IPS-20b (cell line): ENCODE data around the gene MYL6B.
A peak's percentile ranks its signal among the peaks of the same experiment; 100 is the strongest.
"Not testable (repeated sequence)": the region's sequence is repeated elsewhere in the genome, so short reads cannot be mapped to it uniquely, and the experiment has no call there.

Source experiments
- H3K27ac ChIP-seq: one replicate; pipeline ENCODE4 v1.5.1; 2013; ENCODE audit warnings: low read length
- H3K27me3 ChIP-seq: 2 replicates; pipeline ENCODE4 v1.6.1; 2013; ENCODE audit warnings: mild to moderate bottlenecking, low read length, inconsistent platforms; ENCODE audit not compliant: insufficient read depth
- H3K36me3 ChIP-seq: 2 replicates; pipeline ENCODE4 v1.6.1; 2013; ENCODE audit warnings: low read depth, mild to moderate bottlenecking, inconsistent platforms, low read length, moderate library complexity; ENCODE audit not compliant: insufficient read depth
- H3K4me1 ChIP-seq: 2 replicates; pipeline ENCODE4 v1.6.1; 2013; ENCODE audit warnings: mild to moderate bottlenecking, control low read depth, inconsistent platforms, low read length, moderate library complexity; ENCODE audit not compliant: insufficient read depth
- H3K4me3 ChIP-seq: 2 replicates; pipeline ENCODE4 v1.5.1; 2013; ENCODE audit warnings: mild to moderate bottlenecking, low read length, inconsistent platforms
- H3K9ac ChIP-seq: 2 replicates; pipeline ENCODE4 v1.6.1; 2013; ENCODE audit warnings: low read depth, mild to moderate bottlenecking, inconsistent platforms, low read length, moderate library complexity
- H3K9me3 ChIP-seq: 2 replicates; pipeline ENCODE4 v1.6.1; 2013; ENCODE audit warnings: mild to moderate bottlenecking, low read depth, low read length, inconsistent platforms; ENCODE audit not compliant: insufficient read depth

The MYL6B gene

GRCh38 chr12:56156464-56157200, 4.2 kb downstream of the MYL6B start:
- H3K27ac ChIP-seq = peak overlapping the region; percentile 95
- peak overlapping the region; percentile 74; the same call in 1 of the 2 replicates for H3K4me3 ChIP-seq
- H3K27me3 ChIP-seq, H3K9me3 ChIP-seq: not testable (repeated sequence)
- peaks cover 22% of the 10 kb centered on the region for H3K4me1 ChIP-seq
- H3K36me3 ChIP-seq = peaks cover 45% of the 10 kb centered on the region
- peak overlapping the region; percentile 93; the same call in 1 of the 2 replicates for H3K9ac ChIP-seq

- Histone ChIP-seq H3K9me3 (no peaks in the 10 kb centered on the region), H3K4me3 (peak overlapping the region; percentile 74), H3K4me1 (peaks cover 23% of the 10 kb centered on the region), H3K9ac (peak overlapping the region; percentile 93), H3K36me3 (peaks cover 53% of the 10 kb centered on the region), H3K27me3 (no peaks in the 10 kb centered on the region), H3K27ac (peak overlapping the region; percentile 95)
Observed at GRCh38 chr12:56157201-56158028, 5.0 kb downstream of the MYL6B start.

GRCh38 chr12:56158029-56158925, 5.9 kb downstream of the MYL6B start, which contains the start of gene MYL6:
TSS of gene MYL6 (plus strand) at chr12:56158359. CDS start at chr12:56158402, 43 bp downstream.
- peak within 1 kb of the TSS; percentile 86 for H3K4me3 ChIP-seq
- H3K9ac ChIP-seq = peak within 1 kb of the TSS; percentile 99
- no peaks in the 10 kb centered on the region for H3K27me3 ChIP-seq
- peaks cover 23% of the 10 kb centered on the region for H3K4me1 ChIP-seq
- peaks cover 61% of the 10 kb centered on the region for H3K36me3 ChIP-seq
- peak within 1 kb of the TSS; percentile 95 for H3K27ac ChIP-seq
- no peaks in the 10 kb centered on the region for H3K9me3 ChIP-seq

GRCh38 chr12:56158926-56159461, 6.6 kb downstream of the MYL6B start:
- H3K9me3 ChIP-seq = no peaks in the 10 kb centered on the region
- no peaks in the 10 kb centered on the region for H3K27me3 ChIP-seq
- H3K9ac ChIP-seq = peak overlapping the region; percentile 99
- peak overlapping the region; percentile 95 for H3K27ac ChIP-seq
- peaks cover 68% of the 10 kb centered on the region for H3K36me3 ChIP-seq
- H3K4me1 ChIP-seq = peaks cover 23% of the 10 kb centered on the region
- H3K4me3 ChIP-seq = peak overlapping the region; percentile 86

- peaks cover 23% of the 10 kb centered on the region for H3K4me1 ChIP-seq
- H3K9me3 ChIP-seq = no peaks in the 10 kb centered on the region
- H3K27ac ChIP-seq = peak overlapping the region; percentile 95
- peak overlapping the region; percentile 86 for H3K4me3 ChIP-seq
- peak overlapping the region; percentile 99 for H3K9ac ChIP-seq
- no peaks in the 10 kb centered on the region for H3K27me3 ChIP-seq
- peaks cover 68% of the 10 kb centered on the region for H3K36me3 ChIP-seq
Observed at GRCh38 chr12:56159482-56160192, 7.2 kb downstream of the MYL6B start.

GRCh38 chr12:56160193-56160763, 7.9 kb downstream of the MYL6B start:
- H3K27ac ChIP-seq = peak overlapping the region; percentile 95

GRCh38 chr12:56160894-56161689, 8.7 kb downstream of the MYL6B start:
- peaks cover 70% of the 10 kb centered on the region for H3K36me3 ChIP-seq
- peaks cover 23% of the 10 kb centered on the region for H3K4me1 ChIP-seq
- H3K9ac ChIP-seq = peak overlapping the region; percentile 99
- peak overlapping the region; percentile 86 for H3K4me3 ChIP-seq
- no peak overlapping the region for H3K27ac ChIP-seq
- H3K27me3 ChIP-seq = no peaks in the 10 kb centered on the region
- no peaks in the 10 kb centered on the region for H3K9me3 ChIP-seq

More at GRCh38 chr12:56160193-56160763, 7.9 kb downstream of the MYL6B start:
- H3K4me3 ChIP-seq = peak overlapping the region; percentile 86
- no peaks in the 10 kb centered on the region for H3K27me3 ChIP-seq
- peak overlapping the region; percentile 99; the same call in 1 of the 2 replicates for H3K9ac ChIP-seq
- no peaks in the 10 kb centered on the region for H3K9me3 ChIP-seq
- H3K4me1 ChIP-seq = peaks cover 23% of the 10 kb centered on the region
- peaks cover 68% of the 10 kb centered on the region for H3K36me3 ChIP-seq

GRCh38 chr12:56161690-56162351, 9.4 kb downstream of the MYL6B start:
- peaks cover 23% of the 10 kb centered on the region for H3K4me1 ChIP-seq
- no peaks in the 10 kb centered on the region for H3K9me3 ChIP-seq
- no peaks in the 10 kb centered on the region for H3K27me3 ChIP-seq
- H3K27ac ChIP-seq = no peak overlapping the region
- peaks cover 77% of the 10 kb centered on the region for H3K36me3 ChIP-seq
- H3K4me3 ChIP-seq = 0 out of 2 replicates have a peak overlapping the region, but pooled peaks have one; percentile 86
- H3K9ac ChIP-seq = no peak overlapping the region

GRCh38 chr12:56162468-56163290, 10.3 kb downstream of the MYL6B start:
- Histone ChIP-seq H3K4me1 (peaks cover 23% of the 10 kb centered on the region), H3K27ac (no peak overlapping the region), H3K36me3 (peaks cover 86% of the 10 kb centered on the region), H3K27me3 (no peaks in the 10 kb centered on the region), H3K4me3 (no peak overlapping the region), H3K9me3 (no peaks in the 10 kb centered on the region), H3K9ac (peak overlapping the region; percentile 20; the same call in 1 of the 2 replicates)
